HG03432 (cell line): ENCODE measurements around the gene EXOSC10.
"Not testable (repeated sequence)": the region's sequence is repeated elsewhere in the genome, so short reads cannot be mapped to it uniquely, and the experiment has no call there.

Source experiments
- ATAC-seq: cut with Tn5 transposase; IDR thresholded peaks from one replicate; pipeline ENCODE4 v1.9.1; 2021; ENCODE audit warnings: mild to moderate bottlenecking, moderate library complexity; ENCODE audit not compliant: unreplicated experiment

The EXOSC10 gene

DNA sequence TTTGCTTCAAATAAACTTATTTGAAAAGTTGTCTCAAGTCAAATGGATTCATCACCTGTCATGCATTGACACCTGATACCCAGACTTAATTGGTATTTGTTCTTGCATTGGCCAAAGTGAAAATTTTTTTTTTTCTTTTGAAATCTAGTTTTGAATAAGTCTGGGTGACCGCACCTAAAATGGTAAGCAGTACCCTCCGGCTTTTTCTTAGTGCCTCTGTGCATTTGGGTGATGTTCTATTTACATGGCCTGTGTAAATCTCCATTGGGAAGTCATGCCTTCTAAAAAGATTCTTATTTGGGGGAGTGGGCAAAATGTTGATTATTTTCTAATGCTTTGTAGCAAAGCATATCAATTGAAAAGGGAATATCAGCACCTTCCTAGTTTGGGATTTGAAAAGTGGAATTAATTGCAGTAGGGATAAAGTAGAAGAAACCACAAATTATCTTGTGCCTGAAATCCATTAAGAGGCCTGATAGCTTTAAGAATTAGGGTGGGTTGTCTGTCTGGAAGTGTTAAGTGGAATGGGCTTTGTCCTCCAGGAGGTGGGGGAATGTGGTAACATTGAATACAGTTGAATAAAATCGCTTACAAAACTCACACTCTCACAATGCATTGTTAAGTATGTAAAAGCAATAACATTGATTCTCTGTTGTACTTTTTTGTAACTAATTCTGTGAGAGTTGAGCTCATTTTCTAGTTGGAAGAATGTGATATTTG is 75.4 kb downstream of the EXOSC10 start:
- ATAC-seq = no peak

DNA sequence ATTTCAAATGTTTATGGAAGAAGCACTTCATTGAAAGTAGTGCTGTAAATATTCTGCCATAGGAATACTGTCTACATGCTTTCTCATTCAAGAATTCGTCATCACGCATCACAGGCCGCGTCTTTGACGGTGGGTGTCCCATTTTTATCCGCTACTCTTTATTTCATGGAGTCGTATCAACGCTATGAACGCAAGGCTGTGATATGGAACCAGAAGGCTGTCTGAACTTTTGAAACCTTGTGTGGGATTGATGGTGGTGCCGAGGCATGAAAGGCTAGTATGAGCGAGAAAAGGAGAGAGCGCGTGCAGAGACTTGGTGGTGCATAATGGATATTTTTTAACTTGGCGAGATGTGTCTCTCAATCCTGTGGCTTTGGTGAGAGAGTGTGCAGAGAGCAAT is 76.5 kb downstream of the EXOSC10 start:
- no peak for ATAC-seq

DNA sequence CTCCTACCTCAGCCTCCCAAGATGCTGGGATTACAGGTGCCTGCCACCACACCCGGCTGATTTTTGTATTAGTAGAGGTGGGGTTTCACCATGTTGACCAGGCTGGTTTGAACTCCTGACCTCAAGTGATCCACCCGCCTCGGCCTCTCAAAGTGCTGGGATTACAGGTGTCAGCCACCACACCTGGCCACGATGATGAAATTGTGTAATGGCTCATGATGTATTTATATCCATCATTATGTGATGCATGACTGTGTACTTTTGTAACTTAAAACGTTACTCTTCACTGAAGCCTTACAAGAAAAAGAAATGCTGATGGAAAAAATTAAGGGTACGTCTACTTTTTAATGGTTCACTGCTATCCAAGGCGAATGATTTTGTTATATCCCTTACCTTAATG is 79.7 kb downstream of the EXOSC10 start:
- ATAC-seq = no peak

DNA sequence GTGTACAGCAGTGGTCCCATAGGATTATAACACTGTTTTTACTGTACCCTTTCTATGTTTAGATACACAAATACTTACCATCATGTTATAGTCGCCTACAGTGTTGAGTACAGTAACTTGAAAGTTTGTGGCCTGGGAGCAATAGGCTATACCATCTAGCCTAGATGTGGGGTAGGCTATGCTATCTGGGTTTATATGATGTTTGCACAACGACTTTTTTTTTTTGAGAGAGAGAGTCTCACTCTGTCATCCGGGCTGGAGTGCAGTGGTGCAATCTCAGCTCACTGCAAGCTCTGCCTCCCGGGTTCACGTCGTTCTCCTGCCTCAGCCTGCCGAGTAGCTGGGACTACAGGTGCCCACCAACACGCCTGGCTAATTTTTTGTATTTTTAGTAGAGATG is 80.3 kb downstream of the EXOSC10 start:
- not testable (repeated sequence) for ATAC-seq
